Ovary (tissue), 3 donors: ENCODE measurements around the gene MGAT4B.

ENCODE experiments used
- CTCF ChIP-seq, 3 donors: fragments of 450-650 bp in 2 of 3; fragments of 200-600 bp in 1 of 3; IDR thresholded peaks; one replicate each; pipeline versions ENCODE4 v1.5.1 to v1.8.0; 2016 to 2022; ENCODE audit warnings: antibody characterized with exemption in 3 of 3, mild to moderate bottlenecking in 1 of 3
- EP300 ChIP-seq: sonication (generic); formaldehyde crosslinking; IDR thresholded peaks from one replicate; pipeline ENCODE4 v1.6.1; 2017; ENCODE audit warnings: antibody characterized with exemption
- donor health status: DM: no; HTN: no; CAD: no.

- TF ChIP-seq CTCF (IDR thresholded peaks at IDR 0.05) (no peak), EP300 (no peak)
Measured at GRCh38 chr5:179779826-179780225, 26.8 kb downstream of the MGAT4B start.
